ENCODE measurements around the gene INSIG1.

The INSIG1 gene

GRCh38 chr7:155256081-155256760 is 41.5 kb upstream of the INSIG1 start:
- peak; percentile 9; the same call in 1 of the 3 replicates for ATAC-seq
- TF ChIP-seq GLIS3 (CRISPR knock-in tag; IDR thresholded peaks at IDR 0.05): no peak
- TF ChIP-seq TSHZ2 (CRISPR knock-in tag; IDR thresholded peaks at IDR 0.05): no peak
- no peak for TF ChIP-seq SNAI2 (CRISPR knock-in tag; IDR thresholded peaks at IDR 0.05)
- TF ChIP-seq ZNF70 (CRISPR knock-in tag; IDR thresholded peaks at IDR 0.05): no peak
- TF ChIP-seq PPARA (CRISPR knock-in tag; IDR thresholded peaks at IDR 0.05; ENCODE audit: borderline replicate concordance): no peak
- TF ChIP-seq TCF4 (CRISPR knock-in tag; IDR thresholded peaks at IDR 0.05; ENCODE audit: borderline replicate concordance): no peak
- no peak for TF ChIP-seq ZNF565 (CRISPR knock-in tag; conservative IDR thresholded peaks at IDR 0.05; ENCODE audit: low read depth)
- TF ChIP-seq OSR1 (CRISPR knock-in tag; IDR thresholded peaks at IDR 0.05): no peak

- ATAC-seq: peak; percentile 19; the same call in 1 of the 3 replicates
- TF ChIP-seq BACH2 (CRISPR knock-in tag; IDR thresholded peaks at IDR 0.05; ENCODE audit: borderline replicate concordance): no peak
- peak; percentile 53 for TF ChIP-seq ESRRG (CRISPR knock-in tag; IDR thresholded peaks at IDR 0.05)
- peak; percentile 82; the same call in 1 of the 2 replicates for TF ChIP-seq ZFP3 (CRISPR knock-in tag; IDR thresholded peaks at IDR 0.05)
- no peak for TF ChIP-seq CSRNP3 (CRISPR knock-in tag; IDR thresholded peaks at IDR 0.05)
- no peak for TF ChIP-seq ARNTL (CRISPR knock-in tag; IDR thresholded peaks at IDR 0.05; ENCODE audit: borderline replicate concordance, low read depth)
- peak; percentile 93 for TF ChIP-seq TCF4 (CRISPR knock-in tag; IDR thresholded peaks at IDR 0.05; ENCODE audit: borderline replicate concordance)
- TF ChIP-seq TSHZ2 (CRISPR knock-in tag; IDR thresholded peaks at IDR 0.05): peak; percentile 17
- no peak for TF ChIP-seq ZFP30 (CRISPR knock-in tag; IDR thresholded peaks at IDR 0.05)
- TF ChIP-seq ZNF70 (CRISPR knock-in tag; IDR thresholded peaks at IDR 0.05): no peak
- no peak for TF ChIP-seq POU6F1 (CRISPR knock-in tag; IDR thresholded peaks at IDR 0.05; ENCODE audit: borderline replicate concordance, low read depth)
- no peak for TF ChIP-seq CSDC2 (CRISPR knock-in tag; IDR thresholded peaks at IDR 0.05)
Observed at GRCh38 chr7:155256761-155257481, 40.8 kb upstream of the INSIG1 start.

GRCh38 chr7:155257482-155258225 is 40.0 kb upstream of the INSIG1 start:
- TF ChIP-seq OSR1 (CRISPR knock-in tag; IDR thresholded peaks at IDR 0.05) (no peak), ZNF8 (CRISPR knock-in tag; IDR thresholded peaks at IDR 0.05) (0 out of 2 replicates have a peak, but pooled peaks have one; percentile 28), TSHZ2 (CRISPR knock-in tag; IDR thresholded peaks at IDR 0.05) (peak; percentile 41; the same call in 1 of the 2 replicates)
- peak; percentile 34; the same call in 2 of the 3 replicates for ATAC-seq

All from SK-N-SH treated with all-trans-retinoic acid at 6 μM for 48 hours (cell line).